ENCODE results near the gene ZNF280A. TPM values are rescaled to one million over a fixed set of nuclear protein-coding genes. Genes with fewer than 3 reads are reported as not detected.
"Not testable (repeated sequence)": the region's sequence is repeated elsewhere in the genome, so short reads cannot be mapped to it uniquely, and the experiment has no call there.

ZNF280A gene
- total RNA-seq, 1 donor from 2014 or later: not detected

- no peak for DNase-seq (ENCODE audit: low spot score)
Observed at GRCh38 chr22:22545084-22545483, 25.0 kb upstream of the ZNF280A start.

GRCh38 chr22:22538226-22538989 lies 18.3 kb upstream of the ZNF280A start:
- no peak for DNase-seq (ENCODE audit: low spot score)

GRCh38 chr22:22536916-22537315 lies 16.8 kb upstream of the ZNF280A start:
- DNase-seq (ENCODE audit: low spot score): no peak

GRCh38 chr22:22536515-22536914 lies 16.4 kb upstream of the ZNF280A start:
- no peak for DNase-seq (ENCODE audit: low spot score)

- no peak for DNase-seq (ENCODE audit: low spot score)
Observed at GRCh38 chr22:22535662-22536061, 15.6 kb upstream of the ZNF280A start.

- no peak for DNase-seq (ENCODE audit: low spot score)
Observed at GRCh38 chr22:22534604-22535415, 14.7 kb upstream of the ZNF280A start.

- no peak for DNase-seq (ENCODE audit: low spot score)
Observed at GRCh38 chr22:22533863-22534262, 13.8 kb upstream of the ZNF280A start.

- DNase-seq (ENCODE audit: low spot score): no peak
Observed at GRCh38 chr22:22533417-22533816, 13.3 kb upstream of the ZNF280A start.

- not testable (repeated sequence) for DNase-seq (ENCODE audit: low spot score)
Observed at GRCh38 chr22:22532547-22533071, 12.5 kb upstream of the ZNF280A start.

- DNase-seq (ENCODE audit: low spot score): no peak
Observed at GRCh38 chr22:22531770-22532546, 11.9 kb upstream of the ZNF280A start.

GRCh38 chr22:22528780-22529179 lies 8.7 kb upstream of the ZNF280A start:
- DNase-seq (ENCODE audit: low spot score): no peak

- no peak for DNase-seq (ENCODE audit: low spot score)
Observed at GRCh38 chr22:22527312-22527711, 7.2 kb upstream of the ZNF280A start.

- DNase-seq (ENCODE audit: low spot score): no peak
Observed at GRCh38 chr22:22526125-22526912, 6.2 kb upstream of the ZNF280A start.

GRCh38 chr22:22523494-22523893 lies 3.4 kb upstream of the ZNF280A start:
- DNase-seq (ENCODE audit: low spot score): no peak

- DNase-seq (ENCODE audit: low spot score): no peak
Observed at GRCh38 chr22:22521631-22522030, 1.6 kb upstream of the ZNF280A start.

- DNase-seq (ENCODE audit: low spot score): no peak
Observed at GRCh38 chr22:22520667-22521602, 865 bp upstream of the ZNF280A start.

- DNase-seq (ENCODE audit: low spot score): no peak
Observed at GRCh38 chr22:22519591-22519990, 479 bp downstream of the ZNF280A start.

GRCh38 chr22:22516992-22517391 lies 3.1 kb downstream of the ZNF280A start:
- no peak for DNase-seq (ENCODE audit: low spot score)

GRCh38 chr22:22515890-22516289 lies 4.2 kb downstream of the ZNF280A start:
- no peak for DNase-seq (ENCODE audit: low spot score)

GRCh38 chr22:22514431-22514830 lies 5.6 kb downstream of the ZNF280A start:
- DNase-seq (ENCODE audit: low spot score): not testable (repeated sequence)
